ENCODE measurements around the gene METTL15.
"Not testable (repeated sequence)": the region's sequence is repeated elsewhere in the genome, so short reads cannot be mapped to it uniquely, and the experiment has no call there.

METTL15 gene

DNA sequence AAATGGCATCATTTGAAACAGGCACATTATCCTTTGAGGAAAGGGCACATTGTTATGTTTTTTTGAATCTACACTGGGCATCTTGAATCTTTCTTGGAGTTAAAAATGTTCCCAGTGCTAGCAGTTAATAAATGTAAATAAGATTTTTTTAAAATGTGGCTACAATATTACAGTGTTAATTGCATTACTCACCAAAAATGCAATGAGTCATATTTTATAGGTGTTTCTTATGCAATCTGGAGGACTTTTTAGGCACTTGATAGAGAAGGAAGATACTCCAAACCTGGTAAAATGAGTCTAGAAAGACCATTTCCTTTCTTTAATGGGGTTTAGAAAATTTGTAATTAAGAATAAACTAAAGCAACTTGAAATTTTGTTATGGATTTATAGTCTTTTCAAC lies 238.0 kb downstream of the METTL15 start:
- no peak for DNase-seq
- Mint-ChIP-seq H3K4me1 (no peaks in the 10 kb centered on the region), H3K27ac (no peak overlapping the region), H3K4me3 (no peak overlapping the region), H3K9me3 (peaks cover 0 to 6% of the 10 kb centered on the region in 2 donors), H3K27me3 (no peaks in the 10 kb centered on the region)
- no peak for ATAC-seq

DNA sequence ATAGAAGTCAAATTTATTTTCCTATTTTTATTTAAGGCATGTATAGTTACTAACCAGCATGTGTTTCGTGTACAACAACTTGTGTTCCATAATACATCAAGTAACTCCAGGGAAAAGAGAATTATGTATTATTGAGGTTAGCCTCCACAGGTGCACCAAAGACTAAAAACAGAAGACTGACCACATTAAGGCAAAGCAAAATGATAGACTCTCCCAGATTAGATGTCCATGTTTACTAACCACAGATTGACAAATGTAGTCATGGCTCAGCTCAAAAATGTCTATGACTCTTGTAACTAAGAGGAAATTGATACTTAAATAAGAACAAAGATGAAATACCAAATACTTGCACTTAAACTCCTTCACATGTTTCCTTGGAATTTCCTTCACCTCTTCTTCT lies 238.5 kb downstream of the METTL15 start:
- no peak for DNase-seq
- no peak overlapping the region for H3K27ac Mint-ChIP-seq
- no peaks in the 10 kb centered on the region for H3K4me1 Mint-ChIP-seq
- no peaks in the 10 kb centered on the region for H3K27me3 Mint-ChIP-seq
- H3K9me3 Mint-ChIP-seq: peaks cover 0 to 2% of the 10 kb centered on the region in 2 donors
- ATAC-seq: no peak
- no peak overlapping the region for H3K4me3 Mint-ChIP-seq

DNA sequence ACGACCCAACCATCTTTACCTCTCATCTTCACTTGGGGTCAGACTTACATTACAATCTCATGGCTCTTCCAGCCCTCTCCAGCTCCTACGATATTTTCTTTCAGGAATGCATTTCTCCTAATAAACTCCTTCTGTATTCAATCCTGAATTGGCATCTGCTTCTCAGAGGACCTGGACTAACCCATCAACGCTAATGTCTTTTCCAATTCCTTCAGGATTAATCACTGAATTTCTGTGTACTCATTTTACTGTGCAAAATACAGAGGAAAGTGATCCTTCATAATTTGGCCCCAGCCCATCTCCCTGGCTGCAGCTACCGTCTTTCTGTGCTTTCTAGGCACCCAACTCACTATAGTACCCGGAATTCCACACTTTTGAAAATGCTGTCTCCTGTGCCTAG lies 239.2 kb downstream of the METTL15 start:
- no peaks in the 10 kb centered on the region for H3K9me3 Mint-ChIP-seq
- no peak overlapping the region for H3K27ac Mint-ChIP-seq
- no peak overlapping the region for H3K4me3 Mint-ChIP-seq
- no peaks in the 10 kb centered on the region for H3K4me1 Mint-ChIP-seq
- DNase-seq (no peak), ATAC-seq (no peak)
- H3K27me3 Mint-ChIP-seq: no peaks in the 10 kb centered on the region

GRCh38 chr11:28350216-28350615 lies 242.0 kb downstream of the METTL15 start:
- Mint-ChIP-seq H3K27ac (no peak overlapping the region), H3K9me3 (no peaks in the 10 kb centered on the region), H3K27me3 (no peaks in the 10 kb centered on the region), H3K4me1 (no peaks in the 10 kb centered on the region), H3K4me3 (no peak overlapping the region)
- no peak for ATAC-seq
- no peak for DNase-seq

- H3K4me3 Mint-ChIP-seq: no peak overlapping the region
- no peaks in the 10 kb centered on the region for H3K4me1 Mint-ChIP-seq
These were observed 245.8 kb downstream of the METTL15 start for GRCh38 chr11:28353991-28354390.

GRCh38 chr11:28366549-28367346 lies 258.6 kb downstream of the METTL15 start:
- DNase-seq: no peak
- ATAC-seq: no peak
- H3K9me3 Mint-ChIP-seq: peaks cover 25 to 53% of the 10 kb centered on the region in 2 donors
- H3K4me1 Mint-ChIP-seq: no peaks in the 10 kb centered on the region
- no peaks in the 10 kb centered on the region for H3K27me3 Mint-ChIP-seq
- H3K4me3 Mint-ChIP-seq: no peak overlapping the region
- no peak overlapping the region for H3K27ac Mint-ChIP-seq

More at GRCh38 chr11:28353991-28354390, 245.8 kb downstream of the METTL15 start:
- no peak for DNase-seq
- Mint-ChIP-seq H3K27ac (no peak overlapping the region), H3K9me3 (no peaks in the 10 kb centered on the region), H3K27me3 (no peaks in the 10 kb centered on the region)
- no peak for ATAC-seq

- not testable (repeated sequence) for H3K4me1 Mint-ChIP-seq
These were observed 269.9 kb downstream of the METTL15 start for GRCh38 chr11:28378095-28378494.

More at GRCh38 chr11:28378095-28378494, 269.9 kb downstream of the METTL15 start:
- peaks cover 15 to 21% of the 10 kb centered on the region in 2 donors for H3K9me3 Mint-ChIP-seq
- DNase-seq, H3K4me3 Mint-ChIP-seq, H3K27ac Mint-ChIP-seq, H3K27me3 Mint-ChIP-seq, ATAC-seq: not testable (repeated sequence)

All from stimulated activated naive CD8-positive, alpha-beta T cell treated with anti-CD3 and anti-CD28 coated beads, Interleukin-15, amount 100 ng/mL, for 72 hours (primary cell).